Transverse colon (tissue), 4 donors: ENCODE data around the gene TDRD9. TPM values are rescaled to one million over a fixed set of nuclear protein-coding genes. Genes with fewer than 3 reads are reported as not detected.

ENCODE experiments used
- DNase-seq: peaks from one replicate; pipeline ENCODE4 v3.0.0-alpha.2; 2019
- H3K27ac ChIP-seq, 4 donors: fragments of 200-600 bp; sonication (generic); 2 replicates each; pipeline ENCODE4 v1.5.1; 2016 to 2018; ENCODE audit warnings: inconsistent platforms in 4 of 4
- H3K27me3 ChIP-seq: fragments of 200-600 bp; sonication (generic); 2 replicates; pipeline ENCODE4 v1.5.1; 2017; ENCODE audit warnings: inconsistent platforms
- H3K36me3 ChIP-seq, 4 donors: fragments of 200-600 bp; sonication (generic); 2 replicates each; pipeline ENCODE4 v1.5.1; 2017 to 2019; ENCODE audit warnings: inconsistent platforms in 4 of 4
- H3K4me1 ChIP-seq, 4 donors: fragments of 200-600 bp; sonication (generic); 2 replicates each; pipeline ENCODE4 v1.5.1; 2017 to 2020; ENCODE audit warnings: inconsistent platforms in 4 of 4
- H3K4me3 ChIP-seq, 4 donors: fragments of 200-600 bp; sonication (generic); 1 replicate in 1 of 4; 2 replicates in 3 of 4; pipeline versions ENCODE4 v1.5.1 to v1.6.1; 2017 to 2019; ENCODE audit warnings: inconsistent platforms in 4 of 4
- H3K9me3 ChIP-seq, 2 donors: fragments of 200-600 bp; sonication (generic); 2 replicates each; pipeline ENCODE4 v1.5.1; 2017 to 2019; ENCODE audit warnings: inconsistent platforms in 2 of 2
- EP300 ChIP-seq: sonication (generic); formaldehyde crosslinking; IDR thresholded peaks from one replicate; pipeline ENCODE4 v1.6.1; 2017; ENCODE audit warnings: antibody characterized with exemption, low read depth
- POLR2A ChIP-seq: fragments of 450-650 bp; IDR thresholded peaks from one replicate; pipeline ENCODE4 v1.6.1; 2016; ENCODE audit warnings: antibody characterized with exemption, mild to moderate bottlenecking, moderate library complexity
- POLR2AphosphoS5 ChIP-seq, 3 donors: sonication (generic); formaldehyde crosslinking; IDR thresholded peaks; one replicate each; pipeline ENCODE4 v1.6.1; 2016; ENCODE audit warnings: antibody characterized with exemption in 3 of 3
- WGBS, 2 donors: methylation state at CpG; one replicate each; pipeline ENCODE4 v1.1.5; 2018; ENCODE audit warnings: low coverage in 1 of 2; 5-methylcytosine and 5-hydroxymethylcytosine counted together
- in situ Hi-C, 4 donors: fragments of 200-750 bp; cut with MboI; loops; one replicate each; pipeline versions ENCODE4 v1.15.0 to v1.15.1; 2017; ENCODE audit warnings: low sequenced_read_pairs in 3 of 4, low pct_ligation_motif_present in 1 of 4, low pct_unique_long_range_greater_than_20kb in 1 of 4
- intact Hi-C: fragments of 100-400 bp; cut with DNase I; formaldehyde crosslinking; loops from one replicate; pipeline ENCODE4 v1.15.1; 2023; ENCODE audit warnings: low total_unique reads
- total RNA-seq, 4 donors: library from RNA; depleted of rRNA; stranded (reverse); fragments of >200 nt; gene quantifications; one replicate each; pipeline ENCODE4 v1.1.0, GENCODE V29; 2016
- TF ChIP-seq, protein P1 (sequence below), 5 experiments: fragments of 200-600 bp in 3 of 5; fragments of 450-650 bp in 2 of 5; sonication (generic) in 3 of 5; IDR thresholded peaks; 1 replicate in 2 of 5; 2 replicates in 3 of 5; pipeline ENCODE4 v1.5.1; 2016 to 2017; ENCODE audit warnings: antibody characterized with exemption in 5 of 5, inconsistent platforms in 3 of 5, mild to moderate bottlenecking in 2 of 5, moderate library complexity in 1 of 5

TDRD9 gene
- total RNA-seq, 4 donors from 2014 or later: 0.55 to 0.79 TPM; not detected in 2

DNA sequence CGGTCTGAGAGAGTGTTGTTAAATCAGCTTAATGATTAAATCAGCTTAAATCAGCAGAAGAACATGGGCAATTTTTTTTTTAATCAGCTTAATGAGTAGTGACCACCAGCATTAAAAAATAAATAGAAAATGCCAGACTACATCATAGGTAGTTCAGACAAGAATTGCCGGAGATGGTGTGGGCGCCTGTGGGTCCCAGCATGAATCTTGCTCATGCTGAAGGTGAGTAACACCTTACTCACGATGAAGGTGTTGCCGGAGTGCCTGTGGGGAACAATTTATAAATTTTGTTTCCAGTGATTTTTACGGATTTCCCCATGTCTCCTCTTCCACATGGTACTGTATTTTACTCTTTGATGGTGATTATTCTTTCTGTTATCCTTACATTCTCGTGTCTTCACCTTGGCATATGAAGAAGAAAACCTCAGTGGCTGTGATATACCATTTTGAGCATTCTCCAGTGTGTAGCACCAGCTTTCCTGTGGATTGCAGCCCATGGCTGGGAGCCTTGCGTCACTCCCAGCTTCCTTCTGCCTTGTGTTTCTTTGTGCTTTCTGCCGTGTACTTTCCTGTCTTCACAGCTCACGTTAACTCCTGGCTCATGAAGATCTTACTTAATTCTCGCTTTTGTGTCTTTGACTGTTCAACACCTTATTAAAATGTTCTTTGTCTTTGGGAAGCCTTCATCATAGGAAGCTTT, 4.7 kb downstream of the TDRD9 start:
- Histone ChIP-seq H3K27me3 (no peaks in the 10 kb centered on the region), H3K9me3 (no peaks in the 10 kb centered on the region), H3K36me3 (no peaks in the 10 kb centered on the region), H3K4me1 (peaks cover 0 to 13% (median 4%) of the 10 kb centered on the region in 4 donors), H3K27ac (no peak overlapping the region), H3K4me3 (no peak overlapping the region)
- in situ Hi-C loops (no loop called here), intact Hi-C loops (no loop called here)
- no peak for TF ChIP-seq POLR2A
- TF ChIP-seq POLR2AphosphoS5 (IDR thresholded peaks at IDR 0.05): no peak
- TF ChIP-seq, protein P1, sequence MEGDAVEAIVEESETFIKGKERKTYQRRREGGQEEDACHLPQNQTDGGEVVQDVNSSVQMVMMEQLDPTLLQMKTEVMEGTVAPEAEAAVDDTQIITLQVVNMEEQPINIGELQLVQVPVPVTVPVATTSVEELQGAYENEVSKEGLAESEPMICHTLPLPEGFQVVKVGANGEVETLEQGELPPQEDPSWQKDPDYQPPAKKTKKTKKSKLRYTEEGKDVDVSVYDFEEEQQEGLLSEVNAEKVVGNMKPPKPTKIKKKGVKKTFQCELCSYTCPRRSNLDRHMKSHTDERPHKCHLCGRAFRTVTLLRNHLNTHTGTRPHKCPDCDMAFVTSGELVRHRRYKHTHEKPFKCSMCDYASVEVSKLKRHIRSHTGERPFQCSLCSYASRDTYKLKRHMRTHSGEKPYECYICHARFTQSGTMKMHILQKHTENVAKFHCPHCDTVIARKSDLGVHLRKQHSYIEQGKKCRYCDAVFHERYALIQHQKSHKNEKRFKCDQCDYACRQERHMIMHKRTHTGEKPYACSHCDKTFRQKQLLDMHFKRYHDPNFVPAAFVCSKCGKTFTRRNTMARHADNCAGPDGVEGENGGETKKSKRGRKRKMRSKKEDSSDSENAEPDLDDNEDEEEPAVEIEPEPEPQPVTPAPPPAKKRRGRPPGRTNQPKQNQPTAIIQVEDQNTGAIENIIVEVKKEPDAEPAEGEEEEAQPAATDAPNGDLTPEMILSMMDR (IDR thresholded peaks at IDR 0.05): no peak
- no peak for TF ChIP-seq EP300
- no peak for DNase-seq
- 69 to 82% methylated on average over 10 to 11 of the region's 11 CpGs for WGBS, 2 donors

DNA sequence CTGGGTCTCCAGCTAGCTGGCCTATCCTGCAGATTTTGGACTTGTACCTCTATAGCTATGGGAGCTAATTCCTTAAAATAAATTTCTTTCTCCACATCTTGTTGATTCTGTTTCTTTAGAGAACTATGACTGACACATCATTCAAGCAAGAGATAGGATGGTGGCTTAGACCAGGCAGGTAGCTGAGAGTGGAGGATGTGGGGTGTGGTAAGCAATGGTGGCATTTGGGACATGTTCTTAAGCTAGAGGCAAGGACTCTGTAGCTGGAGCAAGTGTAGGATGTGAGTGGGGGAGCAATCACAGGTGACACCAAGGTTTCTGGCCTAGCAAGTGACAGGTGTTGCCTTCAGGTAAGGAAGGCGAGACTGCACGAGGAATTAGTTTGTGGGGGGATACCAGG, 6.8 kb downstream of the TDRD9 start:
- H3K9me3 ChIP-seq: no peaks in the 10 kb centered on the region
- in situ Hi-C loops: no loop called here
- H3K4me1 ChIP-seq: peaks cover 0 to 13% (median 4%) of the 10 kb centered on the region in 4 donors
- no peak overlapping the region for H3K4me3 ChIP-seq
- TF ChIP-seq POLR2A (no peak), EP300 (no peak), POLR2AphosphoS5 (IDR thresholded peaks at IDR 0.05) (no peak)
- TF ChIP-seq, protein P1 (IDR thresholded peaks at IDR 0.05): no peak
- WGBS, 2 donors: 83 to 88% methylated on average over 2 of the region's 2 CpGs
- H3K27ac ChIP-seq: no peak overlapping the region
- intact Hi-C loops: no loop called here
- DNase-seq: no peak
- H3K36me3 ChIP-seq: no peaks in the 10 kb centered on the region
- H3K27me3 ChIP-seq: peaks cover 3% of the 10 kb centered on the region

DNA sequence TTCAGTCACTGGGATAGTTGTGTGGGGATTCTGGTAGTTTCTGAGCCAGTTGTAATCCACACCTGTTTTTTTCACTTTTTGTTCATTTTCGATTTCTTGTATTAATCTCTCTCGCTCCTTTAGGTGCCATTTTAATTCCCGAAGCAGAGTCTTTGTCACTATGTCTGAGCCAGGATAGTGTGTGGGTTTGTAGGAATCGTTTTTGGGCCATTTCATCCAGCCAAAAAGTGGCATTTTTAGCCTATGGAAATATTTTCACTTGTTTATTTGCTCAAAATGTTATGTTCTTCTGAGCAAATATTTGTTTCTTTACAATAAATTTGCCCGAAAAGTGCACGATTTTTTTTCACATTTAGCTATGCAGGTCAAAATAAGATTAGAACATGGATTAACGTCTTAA, 13.2 kb downstream of the TDRD9 start:
- no peak for TF ChIP-seq POLR2AphosphoS5 (IDR thresholded peaks at IDR 0.05)
- no peak for TF ChIP-seq EP300
- no peak for TF ChIP-seq POLR2A
- TF ChIP-seq, protein P1 (IDR thresholded peaks at IDR 0.05): no peak
- no peak overlapping the region for H3K27ac ChIP-seq
- 65 to 67% methylated on average over 5 to 7 of the region's 7 CpGs for WGBS, 2 donors
- DNase-seq: no peak
- intact Hi-C loops: no loop called here
- H3K9me3 ChIP-seq: no peaks in the 10 kb centered on the region
- peaks cover 44% of the 10 kb centered on the region for H3K27me3 ChIP-seq
- no peak overlapping the region for H3K4me3 ChIP-seq
- in situ Hi-C loops: no loop called here
- no peaks in the 10 kb centered on the region for H3K36me3 ChIP-seq
- no peaks in the 10 kb centered on the region for H3K4me1 ChIP-seq

DNA sequence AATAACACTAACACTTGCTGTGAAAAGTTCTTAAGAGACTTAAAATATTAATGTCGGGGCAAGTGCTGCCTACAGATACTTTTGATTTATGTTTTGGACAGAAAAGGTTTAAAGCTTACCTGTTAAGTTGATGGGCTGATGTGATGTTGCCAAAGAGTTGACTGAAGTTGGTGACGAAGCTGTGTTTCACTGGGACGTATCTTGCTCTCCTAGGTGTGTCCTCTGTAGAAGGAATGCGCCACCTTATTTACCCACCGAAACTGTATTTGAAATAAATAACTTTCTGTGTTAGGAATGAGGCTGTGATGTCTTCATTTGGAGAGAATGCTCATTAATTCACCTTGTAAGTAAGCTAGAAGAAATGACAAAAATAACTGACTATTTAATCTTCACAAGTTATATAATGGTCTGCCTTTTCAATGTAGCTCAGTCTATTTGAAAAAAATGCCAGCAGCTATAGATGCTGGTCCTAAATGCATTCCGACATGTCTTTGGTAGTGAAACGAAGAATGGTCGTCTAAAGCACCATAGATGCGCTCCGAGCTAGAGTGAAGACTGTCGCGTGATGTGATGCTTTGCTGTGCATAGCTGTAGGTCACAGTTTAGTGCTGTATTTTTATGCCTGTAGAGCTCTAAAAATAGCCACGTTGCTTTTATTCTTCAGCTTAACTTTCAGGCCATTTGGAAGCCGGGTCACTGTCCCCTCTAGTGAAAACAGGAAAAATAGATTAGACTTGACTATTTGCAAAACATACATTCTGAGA, 13.9 kb downstream of the TDRD9 start, which contains the start of gene RD3L:
RD3L (minus strand) TSS at position 557 of the 764 bp plus-strand sequence. CDS start 834 bp downstream, outside the sequence.
- Histone ChIP-seq H3K27me3 (peaks cover 49% of the 10 kb centered on the region), H3K36me3 (no peaks in the 10 kb centered on the region), H3K4me1 (no peaks in the 10 kb centered on the region), H3K9me3 (peaks cover 0 to 6% of the 10 kb centered on the region in 2 donors), H3K27ac (no peak within 1 kb of the TSS), H3K4me3 (no peak within 1 kb of the TSS)
- TF ChIP-seq EP300 (no peak), POLR2A (no peak), POLR2AphosphoS5 (IDR thresholded peaks at IDR 0.05) (no peak)
- TF ChIP-seq, protein P1 (IDR thresholded peaks at IDR 0.05): no peak
- intact Hi-C loops (no loop called here), in situ Hi-C loops (no loop called here)
- WGBS, 2 donors: 74 to 83% methylated on average over 10 to 14 of the region's 14 CpGs
- DNase-seq: no peak
